Measurements from ENCODE around the gene GAB2.

GAB2 gene

GRCh38 chr11:78420796-78421209 lies 3.2 kb upstream of the GAB2 start:
- TF ChIP-seq GATA1 (IDR thresholded peaks at IDR 0.05; ENCODE audit: low read depth, low read length) (no peak), POLR2A (IDR thresholded peaks at IDR 0.05; ENCODE audit: low read length) (no peak)
- no peak for DNase-seq

GRCh38 chr11:78420255-78420764 lies 2.7 kb upstream of the GAB2 start:
- peak; percentile 24 to 56 for DNase-seq
- no peak for TF ChIP-seq POLR2A (IDR thresholded peaks at IDR 0.05; ENCODE audit: low read length)
- no peak for TF ChIP-seq GATA1 (IDR thresholded peaks at IDR 0.05; ENCODE audit: low read depth, low read length)

- no peak for TF ChIP-seq GATA1 (IDR thresholded peaks at IDR 0.05; ENCODE audit: low read depth, low read length)
- DNase-seq, result peak in 1 of 2 experiments; percentile 21
Observed at GRCh38 chr11:78419327-78419726, 1.7 kb upstream of the GAB2 start.

- TF ChIP-seq GATA1 (IDR thresholded peaks at IDR 0.05; ENCODE audit: low read depth, low read length), result no peak
- no peak for TF ChIP-seq POLR2A (IDR thresholded peaks at IDR 0.05; ENCODE audit: low read length)
- no peak for DNase-seq
Observed at GRCh38 chr11:78418584-78419211, 1.1 kb upstream of the GAB2 start.

GRCh38 chr11:78417888-78418583 lies 416 bp upstream of the GAB2 start:
- peak; percentile 81 to 87 for DNase-seq
- no peak for TF ChIP-seq GATA1 (IDR thresholded peaks at IDR 0.05; ENCODE audit: low read depth, low read length)
- peak; percentile 59 for TF ChIP-seq POLR2A (IDR thresholded peaks at IDR 0.05; ENCODE audit: low read length)

GRCh38 chr11:78416285-78417174 lies 1.1 kb downstream of the GAB2 start:
- peak; percentile 81 to 87 for DNase-seq

GRCh38 chr11:78415338-78415737 lies 2.3 kb downstream of the GAB2 start:
- no peak for DNase-seq
- TF ChIP-seq POLR2A (IDR thresholded peaks at IDR 0.05; ENCODE audit: low read length), result no peak
- no peak for TF ChIP-seq GATA1 (IDR thresholded peaks at IDR 0.05; ENCODE audit: low read depth, low read length)

More at GRCh38 chr11:78416285-78417174, 1.1 kb downstream of the GAB2 start:
- no peak for TF ChIP-seq GATA1 (IDR thresholded peaks at IDR 0.05; ENCODE audit: low read depth, low read length)
- TF ChIP-seq POLR2A (IDR thresholded peaks at IDR 0.05; ENCODE audit: low read length), result peak; percentile 64

- DNase-seq, result peak; percentile 15 to 25
- TF ChIP-seq GATA1 (IDR thresholded peaks at IDR 0.05; ENCODE audit: low read depth, low read length) (no peak), POLR2A (IDR thresholded peaks at IDR 0.05; ENCODE audit: low read length) (no peak)
Observed at GRCh38 chr11:78414321-78415051, 3.1 kb downstream of the GAB2 start.

GRCh38 chr11:78408619-78409018 lies 9.0 kb downstream of the GAB2 start:
- TF ChIP-seq GATA1 (IDR thresholded peaks at IDR 0.05; ENCODE audit: low read depth, low read length) (no peak), POLR2A (IDR thresholded peaks at IDR 0.05; ENCODE audit: low read length) (no peak)

GRCh38 chr11:78406568-78407196 lies 10.9 kb downstream of the GAB2 start:
- TF ChIP-seq GATA1 (IDR thresholded peaks at IDR 0.05; ENCODE audit: low read depth, low read length), result no peak
- TF ChIP-seq POLR2A (IDR thresholded peaks at IDR 0.05; ENCODE audit: low read length), result no peak
- no peak for DNase-seq

More at GRCh38 chr11:78408619-78409018, 9.0 kb downstream of the GAB2 start:
- no peak for DNase-seq

- TF ChIP-seq GATA1 (IDR thresholded peaks at IDR 0.05; ENCODE audit: low read depth, low read length) (no peak), POLR2A (IDR thresholded peaks at IDR 0.05; ENCODE audit: low read length) (no peak)
- DNase-seq, result no peak
Observed at GRCh38 chr11:78405805-78406204, 11.8 kb downstream of the GAB2 start.

- TF ChIP-seq POLR2A (IDR thresholded peaks at IDR 0.05; ENCODE audit: low read length), result no peak
- no peak for TF ChIP-seq GATA1 (IDR thresholded peaks at IDR 0.05; ENCODE audit: low read depth, low read length)
- no peak for DNase-seq
Observed at GRCh38 chr11:78403781-78404180, 13.8 kb downstream of the GAB2 start.

GRCh38 chr11:78402847-78403246 lies 14.8 kb downstream of the GAB2 start:
- DNase-seq, result no peak
- TF ChIP-seq GATA1 (IDR thresholded peaks at IDR 0.05; ENCODE audit: low read depth, low read length) (no peak), POLR2A (IDR thresholded peaks at IDR 0.05; ENCODE audit: low read length) (no peak)

Data from erythroblast (primary cell).